ENCODE measurements around the gene CCNF.

DNA sequence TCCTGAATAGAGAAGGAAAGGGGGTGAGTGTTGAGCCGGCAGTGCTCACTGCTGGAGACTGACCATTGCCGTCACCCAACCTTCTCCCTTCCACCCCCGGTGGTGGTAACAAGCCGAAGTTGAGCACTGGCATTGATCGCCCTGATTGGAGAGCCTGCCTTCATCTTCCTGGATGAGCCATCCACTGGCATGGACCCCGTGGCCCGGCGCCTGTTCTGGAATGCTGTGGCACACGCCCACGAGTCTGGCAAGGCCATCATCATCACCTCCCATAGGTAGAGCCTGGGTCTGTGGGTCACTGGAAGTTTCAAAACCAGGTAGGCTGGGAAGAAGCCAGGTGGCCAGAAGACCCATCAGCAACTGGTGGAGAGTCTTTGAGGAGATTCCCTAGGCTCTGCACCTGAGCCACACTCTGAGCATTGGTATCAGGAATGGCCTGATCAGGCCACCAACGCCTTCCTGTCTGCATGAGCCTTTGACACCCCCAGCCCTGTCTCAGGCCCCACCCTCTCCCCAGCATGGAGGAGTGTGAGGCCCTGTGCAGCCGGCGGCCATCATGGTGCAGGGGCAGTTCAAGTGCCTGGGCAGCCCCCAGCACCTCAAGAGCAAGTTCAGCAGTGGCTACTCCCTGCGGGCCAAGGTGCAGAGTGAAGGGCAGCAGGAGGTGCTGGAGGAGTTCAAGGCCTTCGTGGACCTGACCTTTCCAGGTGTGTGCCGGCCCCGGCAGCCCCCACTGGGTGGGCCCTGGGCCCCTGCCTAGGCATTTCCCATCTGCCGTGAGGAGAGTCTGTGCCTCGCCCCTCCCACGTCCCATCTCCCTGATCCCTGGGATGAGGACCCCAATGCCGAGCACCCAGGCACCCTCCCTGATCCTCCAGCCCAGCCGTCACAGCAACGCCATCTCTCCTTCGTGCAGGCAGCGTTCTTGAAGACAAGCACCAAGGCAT lies 4.9 kb upstream of the CCNF start:
- TF ChIP-seq, protein P1, sequence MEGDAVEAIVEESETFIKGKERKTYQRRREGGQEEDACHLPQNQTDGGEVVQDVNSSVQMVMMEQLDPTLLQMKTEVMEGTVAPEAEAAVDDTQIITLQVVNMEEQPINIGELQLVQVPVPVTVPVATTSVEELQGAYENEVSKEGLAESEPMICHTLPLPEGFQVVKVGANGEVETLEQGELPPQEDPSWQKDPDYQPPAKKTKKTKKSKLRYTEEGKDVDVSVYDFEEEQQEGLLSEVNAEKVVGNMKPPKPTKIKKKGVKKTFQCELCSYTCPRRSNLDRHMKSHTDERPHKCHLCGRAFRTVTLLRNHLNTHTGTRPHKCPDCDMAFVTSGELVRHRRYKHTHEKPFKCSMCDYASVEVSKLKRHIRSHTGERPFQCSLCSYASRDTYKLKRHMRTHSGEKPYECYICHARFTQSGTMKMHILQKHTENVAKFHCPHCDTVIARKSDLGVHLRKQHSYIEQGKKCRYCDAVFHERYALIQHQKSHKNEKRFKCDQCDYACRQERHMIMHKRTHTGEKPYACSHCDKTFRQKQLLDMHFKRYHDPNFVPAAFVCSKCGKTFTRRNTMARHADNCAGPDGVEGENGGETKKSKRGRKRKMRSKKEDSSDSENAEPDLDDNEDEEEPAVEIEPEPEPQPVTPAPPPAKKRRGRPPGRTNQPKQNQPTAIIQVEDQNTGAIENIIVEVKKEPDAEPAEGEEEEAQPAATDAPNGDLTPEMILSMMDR (IDR thresholded peaks at IDR 0.05), result no peak
- no peak for TF ChIP-seq POLR2A (IDR thresholded peaks at IDR 0.05)
